Cardiac fibroblast (primary cell): ENCODE results near the gene SOCS3.

ENCODE experiments used
- DNase-seq, 2 donors: peaks; one replicate each; pipeline versions ENCODE4 v3.0.0 to v3.0.0-alpha.2; 2010; ENCODE audit warnings: low read depth in 2 of 2
- H3K4me3 ChIP-seq, 2 donors: replicated peaks in 1 of 2; 1 replicate in 1 of 2; 2 replicates in 1 of 2; pipeline ENCODE4 v1.5.1; 2011; ENCODE audit warnings: low read depth in 2 of 2, low read length in 2 of 2, mild to moderate bottlenecking in 2 of 2, moderate library complexity in 1 of 2
- TF ChIP-seq, protein P1 (sequence below): IDR thresholded peaks from one replicate; pipeline ENCODE4 v1.5.1; 2011; ENCODE audit warnings: low read depth, mild to moderate bottlenecking, low read length, inconsistent platforms

Gene SOCS3

GRCh38 chr17:78341559-78342448 lies 18.1 kb downstream of the SOCS3 start:
- peak; percentile 82 to 91 for DNase-seq

GRCh38 chr17:78340183-78340955 lies 19.5 kb downstream of the SOCS3 start:
- H3K4me3 ChIP-seq = no peak overlapping the region
- TF ChIP-seq, protein P1, sequence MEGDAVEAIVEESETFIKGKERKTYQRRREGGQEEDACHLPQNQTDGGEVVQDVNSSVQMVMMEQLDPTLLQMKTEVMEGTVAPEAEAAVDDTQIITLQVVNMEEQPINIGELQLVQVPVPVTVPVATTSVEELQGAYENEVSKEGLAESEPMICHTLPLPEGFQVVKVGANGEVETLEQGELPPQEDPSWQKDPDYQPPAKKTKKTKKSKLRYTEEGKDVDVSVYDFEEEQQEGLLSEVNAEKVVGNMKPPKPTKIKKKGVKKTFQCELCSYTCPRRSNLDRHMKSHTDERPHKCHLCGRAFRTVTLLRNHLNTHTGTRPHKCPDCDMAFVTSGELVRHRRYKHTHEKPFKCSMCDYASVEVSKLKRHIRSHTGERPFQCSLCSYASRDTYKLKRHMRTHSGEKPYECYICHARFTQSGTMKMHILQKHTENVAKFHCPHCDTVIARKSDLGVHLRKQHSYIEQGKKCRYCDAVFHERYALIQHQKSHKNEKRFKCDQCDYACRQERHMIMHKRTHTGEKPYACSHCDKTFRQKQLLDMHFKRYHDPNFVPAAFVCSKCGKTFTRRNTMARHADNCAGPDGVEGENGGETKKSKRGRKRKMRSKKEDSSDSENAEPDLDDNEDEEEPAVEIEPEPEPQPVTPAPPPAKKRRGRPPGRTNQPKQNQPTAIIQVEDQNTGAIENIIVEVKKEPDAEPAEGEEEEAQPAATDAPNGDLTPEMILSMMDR = no peak
- no peak for DNase-seq

More at GRCh38 chr17:78341559-78342448, 18.1 kb downstream of the SOCS3 start:
- H3K4me3 ChIP-seq = peak overlapping the region; percentile 22 to 41
- TF ChIP-seq, protein P1 = no peak

GRCh38 chr17:78338486-78339259 lies 21.2 kb downstream of the SOCS3 start:
- TF ChIP-seq, protein P1 = no peak
- DNase-seq = no peak

GRCh38 chr17:78337244-78338109 lies 22.4 kb downstream of the SOCS3 start:
- no peak overlapping the region for H3K4me3 ChIP-seq
- TF ChIP-seq, protein P1 = no peak
- DNase-seq = peak; percentile 78 to 97

More at GRCh38 chr17:78338486-78339259, 21.2 kb downstream of the SOCS3 start:
- no peak overlapping the region for H3K4me3 ChIP-seq

GRCh38 chr17:78335209-78335608 lies 24.7 kb downstream of the SOCS3 start:
- no peak overlapping the region for H3K4me3 ChIP-seq
- TF ChIP-seq, protein P1 = no peak
- DNase-seq = no peak
